Measurements from ENCODE around the gene ALOX12B.

- TF ChIP-seq CTCF (conservative IDR thresholded peaks at IDR 0.05; ENCODE audit: low read length) (no peak), EZH2phosphoT487 (IDR thresholded peaks at IDR 0.05; ENCODE audit: borderline replicate concordance, low read depth, low read length) (no peak)
Measured at GRCh38 chr17:8025176-8025911, 62.2 kb downstream of the ALOX12B start.
